Keratinocyte (primary cell): ENCODE results near the gene TUFT1. TPM values are rescaled to one million over a fixed set of nuclear protein-coding genes. Genes with fewer than 3 reads are reported as not detected.

Experiments used
- DNase-seq: peaks from one replicate; pipeline ENCODE4 v3.0.0-alpha.2; 2011; ENCODE audit warnings: low read depth, missing footprints, low spot score
- FAIRE-seq: peaks from 2 replicates; lab custom pipeline; 2011; peaks lifted over from hg19 to GRCh38; lab: Jason Lieb, UNC
- H2AFZ ChIP-seq: 2 replicates; pipeline ENCODE4 v1.6.0; 2012; ENCODE audit warnings: low read length, control low read depth, inconsistent platforms; ENCODE audit not compliant: control insufficient read depth
- H3K27ac ChIP-seq: 2 replicates; pipeline ENCODE4 v1.5.1; 2011; ENCODE audit warnings: low read length; ENCODE audit not compliant: control insufficient read depth, insufficient read depth
- H3K27me3 ChIP-seq: 3 replicates; pipeline ENCODE4 v1.6.0; 2011; ENCODE audit warnings: low read length; ENCODE audit not compliant: control insufficient read depth, insufficient read depth; ENCODE audit errors: extremely low read depth
- H3K36me3 ChIP-seq, 2 experiments: 2 replicates in 1 of 2; 3 replicates in 1 of 2; pipeline ENCODE4 v1.5.1; 2011; ENCODE audit warnings: low read length in 2 of 2, mild to moderate bottlenecking in 1 of 2; ENCODE audit not compliant: control insufficient read depth in 2 of 2, insufficient read depth in 2 of 2; ENCODE audit errors: extremely low read depth in 1 of 2
- H3K4me1 ChIP-seq: 3 replicates; pipeline ENCODE4 v1.5.1; 2011; ENCODE audit warnings: low read length; ENCODE audit not compliant: control insufficient read depth, insufficient read depth; ENCODE audit errors: extremely low read depth
- H3K4me2 ChIP-seq: 3 replicates; pipeline ENCODE4 v1.6.0; 2011; ENCODE audit warnings: low read depth, low read length; ENCODE audit not compliant: control insufficient read depth, insufficient read depth; ENCODE audit errors: extremely low read depth
- H3K4me3 ChIP-seq, 3 experiments: fragments of 200-600 bp in 1 of 3; sonication (generic) in 1 of 3; 2 replicates in 2 of 3; 3 replicates in 1 of 3; pipeline ENCODE4 v1.5.1; 2011 to 2016; ENCODE audit warnings: low read length in 3 of 3, mild to moderate bottlenecking in 3 of 3, control low read depth in 2 of 3, inconsistent platforms in 1 of 3, low read depth in 1 of 3, mixed read lengths in 1 of 3, mixed run types in 1 of 3, moderate library complexity in 1 of 3; ENCODE audit not compliant: control insufficient read depth in 2 of 3, insufficient read depth in 2 of 3; ENCODE audit errors: extremely low read depth in 1 of 3
- H3K79me2 ChIP-seq: 2 replicates; pipeline ENCODE4 v1.6.0; 2012; ENCODE audit warnings: low read length; ENCODE audit not compliant: control insufficient read depth, insufficient read depth
- H3K9ac ChIP-seq: 3 replicates; pipeline ENCODE4 v1.6.0; 2011; ENCODE audit warnings: low read length; ENCODE audit not compliant: control insufficient read depth, insufficient read depth; ENCODE audit errors: extremely low read depth
- H3K9me1 ChIP-seq: 3 replicates; pipeline ENCODE4 v1.6.0; 2011; ENCODE audit warnings: low read length; ENCODE audit not compliant: control insufficient read depth, insufficient read depth; ENCODE audit errors: extremely low read depth
- H3K9me3 ChIP-seq: 2 replicates; pipeline ENCODE4 v1.5.1; 2012; ENCODE audit warnings: low read depth, low read length; ENCODE audit not compliant: control insufficient read depth
- H4K20me1 ChIP-seq: 3 replicates; pipeline ENCODE4 v1.6.0; 2011; ENCODE audit warnings: low read length; ENCODE audit not compliant: control insufficient read depth, insufficient read depth; ENCODE audit errors: extremely low read depth
- EZH2 ChIP-seq: IDR thresholded peaks from one replicate; pipeline ENCODE4 v1.6.1; 2012; ENCODE audit warnings: inconsistent platforms, mild to moderate bottlenecking, low read length, moderate library complexity
- dilution Hi-C: fragments of 300-500 bp; cut with MboI; formaldehyde crosslinking; loops from one replicate; pipeline ENCODE4 v1.7.0; 2020; ENCODE audit warnings: low sequenced_read_pairs; ENCODE audit not compliant: extremely low pct_ligation_motif_present
- polyA plus RNA-seq, 5 experiments: library from polyadenylated mRNA; depleted of rRNA in 3 of 5; stranded (reverse) in 3 of 5; stranded (forward) in 1 of 5; unstranded in 1 of 5; fragments of >200 nt; gene quantifications; 1 replicate in 1 of 5; 2 replicates in 3 of 5; 3 replicates in 1 of 5; pipeline versions ENCODE4 v1.2.1 to v1.2.3, GENCODE V29; 2011 to 2012; ENCODE audit warnings: missing spikeins in 2 of 5, low read depth in 1 of 5, low replicate concordance in 1 of 5
- TF ChIP-seq, protein P1 (sequence below), 3 experiments: IDR thresholded peaks in 1 of 3; conservative IDR thresholded peaks in 1 of 3; optimal IDR thresholded peaks in 1 of 3; 2 replicates in 2 of 3; 3 replicates in 1 of 3; pipeline versions ENCODE3 to v1.5.1; 2011; ENCODE audit warnings: low read length in 3 of 3, mild to moderate bottlenecking in 3 of 3, moderate library complexity in 2 of 3, control low read depth in 1 of 3, inconsistent platforms in 1 of 3; ENCODE audit not compliant: insufficient read depth in 2 of 3; ENCODE audit errors: extremely low read depth in 1 of 3

Gene TUFT1
- polyA plus RNA-seq, 1 donor (not counting 4 experiments of a cell fraction or from before 2014, with no cell fraction given), result 70.0 TPM

DNA sequence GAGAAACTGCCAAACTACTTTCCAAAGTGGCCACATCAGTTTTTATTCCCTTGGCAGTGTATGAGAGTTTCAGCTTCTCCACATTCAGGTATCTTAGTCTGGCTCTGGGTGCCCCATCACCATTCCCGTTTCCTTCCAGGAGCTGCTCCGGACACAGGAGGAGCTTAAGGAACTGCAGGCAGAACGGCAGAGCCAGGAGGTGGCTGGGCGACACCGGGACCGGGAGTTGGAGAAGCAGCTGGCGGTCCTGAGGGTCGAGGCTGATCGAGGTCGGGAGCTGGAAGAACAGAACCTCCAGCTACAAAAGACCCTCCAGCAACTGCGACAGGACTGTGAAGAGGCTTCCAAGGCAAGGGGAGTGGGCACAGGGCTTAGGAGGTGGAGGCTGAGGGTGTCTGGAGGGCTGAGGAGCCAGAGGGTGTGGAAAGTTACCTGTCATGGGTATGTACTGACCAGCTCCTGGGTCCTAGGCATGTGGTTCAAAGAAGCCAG is 10.9 kb upstream of the TUFT1 start:
- H3K79me2 ChIP-seq, result no peaks in the 10 kb centered on the region
- no peak overlapping the region for H3K9ac ChIP-seq
- H3K36me3 ChIP-seq, result peaks cover 0 to 7% of the 10 kb centered on the region in 2 experiments
- dilution Hi-C loops, result no loop called here
- H3K9me3 ChIP-seq, result no peaks in the 10 kb centered on the region
- no peaks in the 10 kb centered on the region for H4K20me1 ChIP-seq
- DNase-seq (no peak), FAIRE-seq (no peak)
- H3K4me1 ChIP-seq, result no peaks in the 10 kb centered on the region
- no peak overlapping the region for H3K4me2 ChIP-seq
- H3K4me3 ChIP-seq, result no peak overlapping the region
- no peak for TF ChIP-seq EZH2
- TF ChIP-seq, protein P1, sequence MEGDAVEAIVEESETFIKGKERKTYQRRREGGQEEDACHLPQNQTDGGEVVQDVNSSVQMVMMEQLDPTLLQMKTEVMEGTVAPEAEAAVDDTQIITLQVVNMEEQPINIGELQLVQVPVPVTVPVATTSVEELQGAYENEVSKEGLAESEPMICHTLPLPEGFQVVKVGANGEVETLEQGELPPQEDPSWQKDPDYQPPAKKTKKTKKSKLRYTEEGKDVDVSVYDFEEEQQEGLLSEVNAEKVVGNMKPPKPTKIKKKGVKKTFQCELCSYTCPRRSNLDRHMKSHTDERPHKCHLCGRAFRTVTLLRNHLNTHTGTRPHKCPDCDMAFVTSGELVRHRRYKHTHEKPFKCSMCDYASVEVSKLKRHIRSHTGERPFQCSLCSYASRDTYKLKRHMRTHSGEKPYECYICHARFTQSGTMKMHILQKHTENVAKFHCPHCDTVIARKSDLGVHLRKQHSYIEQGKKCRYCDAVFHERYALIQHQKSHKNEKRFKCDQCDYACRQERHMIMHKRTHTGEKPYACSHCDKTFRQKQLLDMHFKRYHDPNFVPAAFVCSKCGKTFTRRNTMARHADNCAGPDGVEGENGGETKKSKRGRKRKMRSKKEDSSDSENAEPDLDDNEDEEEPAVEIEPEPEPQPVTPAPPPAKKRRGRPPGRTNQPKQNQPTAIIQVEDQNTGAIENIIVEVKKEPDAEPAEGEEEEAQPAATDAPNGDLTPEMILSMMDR (optimal IDR thresholded peaks at IDR 0.05 in 1 of 3, IDR thresholded peaks at IDR 0.05 in 1 of 3, conservative IDR thresholded peaks at IDR 0.05 in 1 of 3; ENCODE audit: extremely low read depth in 1 of 3, insufficient read depth in 2 of 3, low read length in 3 of 3), result no peak
- H3K9me1 ChIP-seq, result no peaks in the 10 kb centered on the region
- no peaks in the 10 kb centered on the region for H3K27me3 ChIP-seq
- no peak overlapping the region for H3K27ac ChIP-seq
- H2AFZ ChIP-seq, result no peak overlapping the region

DNA sequence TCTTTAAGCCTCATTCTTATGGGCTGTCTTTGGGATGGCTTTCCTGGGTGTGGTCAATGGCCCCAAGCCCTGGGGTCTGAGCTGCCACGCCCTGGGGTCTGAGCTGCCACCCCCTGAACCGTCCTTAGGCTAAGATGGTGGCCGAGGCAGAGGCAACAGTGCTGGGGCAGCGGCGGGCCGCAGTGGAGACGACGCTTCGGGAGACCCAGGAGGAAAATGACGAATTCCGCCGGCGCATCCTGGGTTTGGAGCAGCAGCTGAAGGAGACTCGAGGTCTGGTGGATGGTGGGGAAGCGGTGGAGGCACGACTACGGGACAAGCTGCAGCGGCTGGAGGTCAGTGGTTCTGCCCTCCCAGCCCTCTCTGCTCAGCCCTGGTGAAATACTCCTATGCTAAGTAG is 10.3 kb upstream of the TUFT1 start:
- DNase-seq (no peak), FAIRE-seq (no peak)
- Histone ChIP-seq H4K20me1 (no peaks in the 10 kb centered on the region), H3K27ac (no peak overlapping the region), H3K9me1 (no peaks in the 10 kb centered on the region), H3K79me2 (no peaks in the 10 kb centered on the region), H3K4me1 (peaks cover under 1% of the 10 kb centered on the region), H3K36me3 (peaks cover 0 to 6% of the 10 kb centered on the region in 2 experiments), H3K4me3 (no peak overlapping the region), H3K9ac (no peak overlapping the region), H3K27me3 (no peaks in the 10 kb centered on the region), H3K4me2 (no peak overlapping the region), H2AFZ (no peak overlapping the region), H3K9me3 (no peaks in the 10 kb centered on the region)
- dilution Hi-C loops, result no loop called here
- no peak for TF ChIP-seq EZH2
- TF ChIP-seq, protein P1 (optimal IDR thresholded peaks at IDR 0.05 in 1 of 3, IDR thresholded peaks at IDR 0.05 in 1 of 3, conservative IDR thresholded peaks at IDR 0.05 in 1 of 3; ENCODE audit: extremely low read depth in 1 of 3, insufficient read depth in 2 of 3, low read length in 3 of 3), result no peak
